ENCODE results near the gene NDUFS7. TPM values are rescaled to one million over a fixed set of nuclear protein-coding genes. Genes with fewer than 3 reads are reported as not detected.
A peak's percentile ranks its signal among the peaks of the same experiment; 100 is the strongest.

Gene NDUFS7
- total RNA-seq, 1 experiment from 2014 or later, result 99.1 TPM

DNA sequence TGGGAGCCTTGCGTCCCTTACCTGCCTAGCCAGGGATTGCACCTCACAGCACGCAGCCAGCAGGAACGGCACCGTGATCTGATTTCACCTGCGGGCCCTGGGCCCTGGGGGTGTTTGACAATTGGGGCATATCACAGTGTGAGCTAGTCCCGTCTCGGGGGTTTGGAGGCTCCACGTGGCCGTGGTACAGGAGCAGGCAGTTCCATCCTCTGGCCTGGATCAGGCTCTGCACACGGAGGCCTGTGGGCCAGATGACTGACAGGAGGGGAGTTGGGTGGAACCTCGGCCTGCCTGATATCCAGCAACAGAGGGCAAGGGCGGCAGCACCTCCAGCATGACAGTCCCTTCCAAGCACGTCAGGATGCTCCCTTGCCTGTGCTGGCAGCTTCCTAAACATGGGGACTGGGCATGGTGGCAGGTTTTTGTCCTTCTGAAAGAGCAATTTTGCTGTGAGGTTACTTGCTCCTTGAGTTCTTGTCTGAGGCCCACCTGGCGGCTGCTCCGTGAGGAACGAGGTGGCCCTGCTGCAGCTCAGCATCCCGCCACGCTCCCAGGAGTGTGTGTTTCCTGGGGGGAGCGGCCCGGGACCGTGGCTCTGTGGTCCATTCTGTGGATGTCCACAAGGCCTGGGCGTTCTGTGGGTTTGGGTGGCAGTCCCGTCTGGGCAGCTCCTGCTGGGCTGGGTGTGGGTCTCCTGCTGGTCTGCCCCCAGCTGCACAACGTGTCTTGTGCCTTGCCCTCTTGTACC lies 48.2 kb downstream of the NDUFS7 start:
- DNase-seq (ENCODE audit: low read depth), result no peak

DNA sequence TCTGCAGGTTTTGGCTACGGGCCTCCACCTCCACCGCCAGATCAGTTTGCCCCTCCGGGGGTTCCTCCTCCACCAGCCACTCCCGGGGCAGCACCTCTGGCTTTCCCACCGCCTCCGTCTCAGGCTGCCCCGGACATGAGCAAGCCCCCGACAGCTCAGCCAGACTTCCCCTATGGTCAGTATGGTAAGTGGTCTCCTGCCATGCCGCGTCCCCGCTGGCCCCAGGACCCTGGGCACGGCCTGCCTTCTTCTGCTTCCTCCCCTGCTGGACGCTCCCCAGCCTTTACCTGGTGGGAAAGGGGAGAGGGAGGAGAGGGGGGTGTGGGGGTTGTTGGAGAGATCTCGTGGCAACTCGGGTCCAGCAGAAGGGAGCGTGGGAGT lies 48.8 kb downstream of the NDUFS7 start:
- no peak for DNase-seq (ENCODE audit: low read depth)

DNA sequence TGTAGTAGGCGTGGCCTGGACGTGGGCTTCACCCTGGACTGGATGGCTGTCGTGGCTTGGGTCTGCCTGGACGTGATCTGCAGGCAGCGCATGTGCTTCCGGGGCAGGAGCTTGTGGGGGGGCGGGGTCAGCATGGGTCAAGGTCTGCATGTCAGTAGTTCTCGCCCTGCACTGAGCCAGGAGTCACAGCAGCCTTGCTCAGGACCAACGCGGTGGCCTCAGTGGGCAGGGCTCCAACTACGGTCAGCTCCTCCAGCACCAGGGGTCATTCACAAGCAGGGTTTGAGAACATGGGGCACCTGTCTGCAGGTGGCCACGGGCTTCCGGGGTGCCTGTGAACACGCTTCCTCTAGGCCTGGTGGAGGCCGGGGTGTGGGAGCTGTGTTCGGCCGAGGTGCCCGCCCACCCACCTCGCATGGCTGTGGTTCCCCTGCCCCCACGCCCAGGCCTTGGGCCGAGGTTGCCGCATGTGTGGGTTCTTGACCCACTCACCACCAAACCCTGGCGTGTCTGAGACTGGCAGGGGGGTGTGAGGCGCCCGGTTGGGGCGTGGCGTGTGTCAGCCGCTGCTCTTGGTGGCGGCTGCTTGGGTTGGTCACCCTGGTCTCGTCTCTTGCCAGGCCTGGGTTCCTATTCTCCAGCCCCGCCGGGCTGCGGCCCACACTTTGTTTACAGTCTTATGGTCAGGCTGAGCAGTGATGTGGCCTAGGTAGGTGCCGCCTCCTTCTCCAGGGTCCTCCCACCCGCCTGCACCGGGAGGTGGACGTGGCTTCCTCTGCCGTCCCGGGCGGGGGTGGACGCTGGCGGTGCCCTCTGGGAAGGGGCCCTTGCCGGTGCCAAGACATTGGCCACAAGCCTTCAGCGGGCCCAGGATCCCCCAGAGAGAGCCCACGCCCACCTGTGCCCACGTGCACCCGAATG lies 49.7 kb downstream of the NDUFS7 start:
- no peak for DNase-seq (ENCODE audit: low read depth)

DNA sequence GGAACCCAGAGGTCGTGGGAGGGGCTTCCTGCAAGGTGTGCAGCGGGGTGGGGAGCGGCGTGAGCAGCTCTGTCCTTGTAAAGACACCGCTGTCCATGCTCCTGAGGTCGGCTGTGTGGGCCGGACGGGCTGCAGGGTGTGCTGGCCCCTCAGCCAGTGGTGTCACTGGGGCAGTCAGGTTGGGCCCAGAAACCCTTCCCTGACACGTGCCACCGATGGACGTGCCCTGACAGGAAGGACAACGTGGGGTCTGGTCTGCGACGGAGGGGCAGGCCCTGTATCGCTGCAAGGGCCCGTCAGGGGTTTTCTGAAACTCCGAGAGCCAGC lies 50.3 kb downstream of the NDUFS7 start:
- no peak for DNase-seq (ENCODE audit: low read depth)

DNA sequence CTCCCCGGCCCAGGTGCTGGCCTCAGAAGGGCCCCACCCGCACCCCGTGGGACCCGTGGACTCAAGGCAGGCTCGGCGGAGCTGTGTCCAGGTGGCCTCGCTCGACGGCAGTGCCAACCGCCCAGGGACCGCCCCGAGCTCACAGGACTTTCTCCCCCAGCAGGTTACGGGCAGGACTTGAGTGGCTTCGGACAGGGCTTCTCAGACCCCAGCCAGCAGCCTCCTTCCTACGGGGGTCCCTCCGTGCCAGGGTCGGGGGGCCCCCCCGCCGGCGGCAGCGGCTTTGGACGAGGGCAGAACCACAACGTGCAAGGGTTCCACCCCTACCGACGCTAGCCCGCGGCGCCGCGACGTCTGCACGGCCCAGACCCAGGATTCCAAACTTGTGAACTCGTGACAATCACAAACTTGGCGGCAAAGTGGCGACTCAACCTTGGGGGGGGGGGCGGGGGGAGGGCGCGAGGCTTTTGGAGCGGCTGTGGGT lies 50.9 kb downstream of the NDUFS7 start:
- DNase-seq (ENCODE audit: low read depth), result no peak

DNA sequence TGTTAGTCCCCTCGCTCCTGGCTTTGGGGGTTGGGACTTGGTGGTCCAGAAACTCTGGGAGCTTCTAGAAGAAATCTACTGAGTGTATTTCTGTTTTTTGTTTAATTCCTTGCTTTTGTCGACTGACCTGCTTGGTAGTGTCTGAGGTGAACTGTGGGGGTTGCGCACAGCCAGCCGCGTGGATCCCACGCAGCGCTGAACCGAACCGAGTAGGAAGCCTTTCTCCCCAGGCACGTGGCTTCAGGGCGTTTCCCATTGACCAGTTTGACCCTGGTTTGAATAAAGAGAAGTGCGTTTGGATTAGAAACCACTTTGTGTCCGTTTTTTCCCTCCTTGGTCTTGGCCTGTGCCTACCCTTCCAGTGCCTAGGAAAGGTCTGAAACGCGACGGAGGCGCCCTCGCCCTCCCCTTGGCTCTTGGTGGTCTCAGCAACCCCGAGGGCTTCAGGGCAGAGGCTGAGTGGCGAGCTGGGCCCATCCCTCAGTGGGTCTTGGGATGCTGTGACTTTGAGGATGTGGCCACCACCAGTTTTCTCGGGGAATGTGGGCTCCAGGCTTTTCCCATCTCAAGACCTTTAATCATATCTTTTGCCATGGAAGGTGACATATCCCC lies 51.8 kb downstream of the NDUFS7 start:
- no peak for DNase-seq (ENCODE audit: low read depth)

DNA sequence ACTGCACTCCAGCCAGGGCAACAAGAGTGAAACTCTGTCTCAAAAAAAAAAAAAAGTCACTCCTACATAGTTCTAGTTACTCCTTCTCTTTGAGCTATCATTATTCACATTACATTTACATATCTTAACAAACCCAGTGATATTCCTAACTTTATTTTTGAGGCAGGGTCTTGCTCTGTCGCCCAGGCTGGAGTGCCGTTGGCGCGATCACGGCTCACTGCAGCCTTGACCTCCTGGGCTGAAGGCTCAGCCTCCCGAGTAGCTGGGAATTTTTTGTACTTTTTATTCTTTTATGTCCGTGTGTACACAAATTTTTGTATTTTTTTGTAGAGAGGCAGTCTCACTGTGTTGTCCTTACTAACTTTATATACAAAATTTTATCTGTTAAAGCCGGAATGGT lies 53.9 kb downstream of the NDUFS7 start:
- no peak for DNase-seq (ENCODE audit: low read depth)

DNA sequence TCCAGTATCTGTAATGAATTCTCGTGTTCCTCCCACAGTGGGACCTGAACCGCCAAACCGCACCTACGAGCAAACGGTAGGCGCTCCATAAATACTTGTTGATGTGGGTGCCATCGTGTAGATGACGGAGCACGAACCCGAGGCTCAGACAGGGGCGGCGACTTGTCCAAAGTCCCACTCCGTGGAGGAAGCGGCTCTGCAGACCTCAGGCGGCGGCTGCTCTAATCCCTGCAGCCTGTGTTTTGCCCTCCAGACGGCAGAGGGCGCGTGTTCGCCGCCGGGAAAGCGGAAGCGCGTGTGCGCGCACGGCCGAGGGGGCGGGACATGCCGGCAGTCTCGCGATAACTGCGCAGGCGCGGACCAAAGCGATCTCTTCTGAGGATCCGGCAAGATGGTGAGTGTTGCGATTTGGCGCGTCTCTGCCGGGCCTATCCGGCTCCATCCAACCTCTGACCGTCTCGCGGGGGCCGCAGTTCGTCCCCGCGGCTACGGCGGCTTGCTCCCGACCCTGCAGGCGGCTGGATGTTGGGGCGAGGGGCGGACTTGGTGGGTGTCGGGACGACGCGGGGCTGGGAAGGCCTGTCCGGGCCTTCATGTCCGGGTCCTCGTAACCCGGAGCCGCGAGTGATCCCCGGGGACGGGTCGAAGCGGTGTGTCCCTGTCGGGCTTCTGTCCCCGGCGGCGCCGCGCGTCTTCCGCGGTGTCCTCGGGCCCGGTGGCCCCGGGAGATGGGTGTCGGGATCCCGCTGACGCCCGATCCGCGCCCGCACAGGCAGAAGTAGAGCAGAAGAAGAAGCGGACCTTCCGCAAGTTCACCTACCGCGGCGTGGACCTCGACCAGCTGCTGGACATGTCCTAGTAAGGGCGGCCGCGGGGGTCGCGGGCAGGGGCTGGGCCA lies 54.6 kb downstream of the NDUFS7 start, which contains the start of gene RPS15:
Gene RPS15, plus strand, starts transcription at position 362 of the 898 bp plus-strand sequence. Its CDS starts 30 bp downstream, at position 392.
- DNase-seq (ENCODE audit: low read depth), result peak; percentile 88

DNA sequence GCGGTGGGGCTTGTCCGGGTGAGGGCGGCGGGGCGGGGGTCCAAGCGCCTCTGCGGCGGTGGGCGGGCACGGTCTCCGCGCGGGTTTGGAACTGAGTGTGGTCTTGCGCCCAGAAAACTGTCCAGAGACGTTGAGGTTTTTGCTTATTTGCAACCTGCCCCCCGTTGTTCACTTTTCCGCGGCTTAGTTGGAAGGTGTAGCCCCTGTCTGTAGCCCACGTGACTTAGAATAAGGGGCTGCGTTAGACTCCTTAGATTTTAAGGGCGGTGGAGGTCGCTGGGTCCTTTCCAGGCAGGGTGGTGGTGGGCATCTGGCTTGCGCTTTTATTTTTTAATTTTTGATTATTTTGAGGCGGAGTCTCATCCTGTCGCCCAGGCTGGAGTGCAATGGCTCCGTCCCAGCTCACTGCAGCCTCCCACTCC lies 55.2 kb downstream of the NDUFS7 start:
- no peak for DNase-seq (ENCODE audit: low read depth)

DNA sequence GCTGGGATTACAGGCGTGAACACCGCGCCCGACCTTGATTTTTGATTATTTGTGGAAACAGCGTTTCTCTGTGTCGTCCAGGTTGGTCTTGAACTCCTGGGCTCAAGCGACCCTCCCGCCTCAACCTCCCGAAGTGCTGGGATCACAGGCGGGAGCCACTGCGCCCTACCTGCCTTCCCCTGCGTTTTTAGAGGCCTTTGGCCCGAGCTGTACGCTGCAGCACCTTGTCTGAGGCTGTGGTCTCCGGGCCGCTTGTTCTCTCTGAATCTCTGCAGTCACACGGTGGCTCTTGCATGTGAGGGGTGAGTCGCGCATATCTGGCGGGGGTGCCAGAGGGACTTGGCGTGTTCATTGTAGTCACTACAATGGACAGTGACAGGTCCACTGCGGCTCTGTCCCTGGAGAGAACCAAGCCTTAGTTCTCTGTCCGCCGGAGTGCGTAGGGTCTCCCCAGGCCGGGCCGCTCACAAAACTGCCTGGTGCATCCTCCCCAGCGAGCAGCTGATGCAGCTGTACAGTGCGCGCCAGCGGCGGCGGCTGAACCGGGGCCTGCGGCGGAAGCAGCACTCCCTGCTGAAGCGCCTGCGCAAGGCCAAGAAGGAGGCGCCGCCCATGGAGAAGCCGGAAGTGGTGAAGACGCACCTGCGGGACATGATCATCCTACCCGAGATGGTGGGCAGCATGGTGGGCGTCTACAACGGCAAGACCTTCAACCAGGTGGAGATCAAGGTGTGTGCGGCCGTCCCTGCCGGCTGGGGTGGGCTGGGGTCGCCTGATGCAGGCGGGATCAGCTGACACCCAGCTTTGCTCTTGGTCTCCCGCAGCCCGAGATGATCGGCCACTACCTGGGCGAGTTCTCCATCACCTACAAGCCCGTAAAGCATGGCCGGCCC lies 56.1 kb downstream of the NDUFS7 start:
- DNase-seq (ENCODE audit: low read depth), result peak; percentile 28

DNA sequence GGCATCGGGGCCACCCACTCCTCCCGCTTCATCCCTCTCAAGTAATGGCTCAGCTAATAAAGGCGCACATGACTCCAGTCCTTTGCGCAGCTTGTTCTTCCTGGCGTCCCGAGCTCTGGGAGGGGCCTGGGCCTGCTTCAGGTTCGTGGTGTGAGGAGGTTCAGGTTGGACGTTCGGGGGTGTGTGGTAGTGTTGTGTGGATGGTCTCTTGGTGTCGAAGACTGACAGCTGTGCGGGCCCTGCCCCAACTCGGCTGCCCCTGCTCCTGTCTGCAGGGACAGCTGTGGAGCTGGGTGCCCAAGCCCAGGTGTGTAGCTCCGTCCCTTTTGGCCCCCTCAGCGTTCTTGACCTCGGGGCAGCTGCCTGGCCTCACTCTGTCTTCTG lies 56.7 kb downstream of the NDUFS7 start:
- DNase-seq (ENCODE audit: low read depth), result no peak

DNA sequence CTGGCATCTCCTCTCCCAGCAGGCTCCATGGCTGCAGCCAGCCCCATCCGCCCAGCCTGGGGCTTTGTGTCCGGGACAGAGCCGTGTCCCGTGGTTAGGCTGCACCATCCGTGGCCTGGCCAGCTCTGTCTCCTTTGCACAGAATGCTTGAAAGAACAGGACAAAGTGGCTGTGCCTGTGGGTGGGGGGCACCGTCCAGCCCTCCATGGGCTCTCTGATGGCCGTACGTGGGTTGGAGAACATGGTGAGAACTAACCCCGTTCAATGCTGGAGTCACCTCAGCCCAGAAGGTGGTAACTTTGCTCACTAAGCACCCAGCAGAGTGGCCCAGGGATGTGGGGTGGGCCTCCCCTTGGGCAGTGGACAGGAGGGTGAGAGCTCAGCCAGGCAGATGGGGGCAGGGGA lies 57.3 kb downstream of the NDUFS7 start:
- no peak for DNase-seq (ENCODE audit: low read depth)

DNA sequence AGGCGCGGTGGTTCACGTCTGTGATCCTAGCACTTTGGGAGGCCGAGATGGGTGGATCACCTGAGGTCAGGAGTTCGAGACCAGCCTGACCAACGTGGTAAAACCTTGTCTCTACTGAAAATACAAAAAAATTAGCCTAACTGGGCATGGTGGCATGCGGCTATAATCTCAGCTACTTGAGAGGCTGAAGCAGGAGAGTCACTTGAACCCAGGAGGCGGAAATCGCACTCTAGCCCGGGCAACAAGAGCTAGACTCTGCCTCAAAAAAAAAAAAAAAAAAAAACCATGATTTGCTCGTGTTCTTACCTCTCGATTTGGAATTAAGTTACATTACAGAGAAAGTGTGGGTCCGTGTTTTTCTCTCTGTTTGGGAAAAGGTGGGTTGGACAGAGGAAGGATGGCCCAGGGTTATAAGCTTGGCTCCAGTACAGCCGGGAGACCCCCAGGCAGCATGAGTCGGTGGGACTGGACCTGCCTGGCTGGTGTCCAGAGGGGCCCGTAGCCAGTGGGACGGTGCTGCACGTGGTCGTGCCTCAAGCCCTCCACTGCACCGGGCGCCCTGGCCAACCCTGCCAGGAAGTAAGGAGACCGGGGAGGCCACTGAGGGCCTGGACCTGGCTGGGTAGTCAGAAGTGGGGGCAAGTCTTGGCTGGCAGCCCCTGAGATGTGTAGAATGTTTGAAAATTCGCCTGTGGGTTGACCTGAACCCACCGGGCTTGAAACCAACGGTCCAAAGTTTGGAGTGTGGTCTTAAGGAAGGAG lies 58.2 kb downstream of the NDUFS7 start:
- DNase-seq (ENCODE audit: low read depth), result no peak

Other genes starting within 250 kb of the NDUFS7 start
- gene SBNO2, start 209.6 kb upstream of the NDUFS7 start, total RNA-seq (2014; rRNA removed; shearing (Covaris generic)), result 12.1 and 16.3 TPM in 2 replicates
- gene STK11, start 178.1 kb upstream of the NDUFS7 start, total RNA-seq (2014; rRNA removed; shearing (Covaris generic)), result 19.8 and 34.9 TPM in 2 replicates
- 0.48 and 0.88 TPM in 2 replicates for gene CBARP, start 145.9 kb upstream of the NDUFS7 start, total RNA-seq (2014; rRNA removed; shearing (Covaris generic))
- gene ATP5F1D, start 142.2 kb upstream of the NDUFS7 start, total RNA-seq (2014; rRNA removed; shearing (Covaris generic)), result 41.8 and 78.0 TPM in 2 replicates
- gene MIDN, start 135.3 kb upstream of the NDUFS7 start, total RNA-seq (2014; rRNA removed; shearing (Covaris generic)), result 3.2 and 4.1 TPM in 2 replicates
- gene CIRBP, start 114.6 kb upstream of the NDUFS7 start, total RNA-seq (2014; rRNA removed; shearing (Covaris generic)), result 44.2 and 66.8 TPM in 2 replicates
- gene FAM174C, start 108.4 kb upstream of the NDUFS7 start, total RNA-seq (2014; rRNA removed; shearing (Covaris generic)), result 57.6 and 92.0 TPM in 2 replicates
- not detected in 2 replicates for gene EFNA2, start 98.0 kb upstream of the NDUFS7 start, total RNA-seq (2014; rRNA removed; shearing (Covaris generic))
- 15.3 and 24.9 TPM in 2 replicates for gene GAMT, start 17.6 kb downstream of the NDUFS7 start, total RNA-seq (2014; rRNA removed; shearing (Covaris generic))
- 43.9 and 88.3 TPM in 2 replicates for gene DAZAP1, start 23.7 kb downstream of the NDUFS7 start, total RNA-seq (2014; rRNA removed; shearing (Covaris generic))
- gene RPS15, start 54.5 kb downstream of the NDUFS7 start, total RNA-seq (2014; rRNA removed; shearing (Covaris generic)), result 1,276 and 1,680 TPM in 2 replicates
- not detected in 2 replicates for gene APC2, start 66.2 kb downstream of the NDUFS7 start, total RNA-seq (2014; rRNA removed; shearing (Covaris generic))
- 25.2 and 27.1 TPM in 2 replicates for gene C19orf25, start 95.3 kb downstream of the NDUFS7 start, total RNA-seq (2014; rRNA removed; shearing (Covaris generic))
- gene PCSK4, start 106.4 kb downstream of the NDUFS7 start, total RNA-seq (2014; rRNA removed; shearing (Covaris generic)), result 0.39 and 5.5 TPM in 2 replicates
- gene REEP6, start 107.3 kb downstream of the NDUFS7 start, total RNA-seq (2014; rRNA removed; shearing (Covaris generic)), result 3.3 and 4.2 TPM in 2 replicates
- gene ADAMTSL5, start 129.1 kb downstream of the NDUFS7 start, total RNA-seq (2014; rRNA removed; shearing (Covaris generic)), result 1.6 and 3.8 TPM in 2 replicates
- not detected in 2 replicates for gene PLK5, start 140.2 kb downstream of the NDUFS7 start, total RNA-seq (2014; rRNA removed; shearing (Covaris generic))
- 8.4 and 18.9 TPM in 2 replicates for gene MEX3D, start 184.4 kb downstream of the NDUFS7 start, total RNA-seq (2014; rRNA removed; shearing (Covaris generic))
- 55.2 and 63.2 TPM in 2 replicates for gene MBD3, start 209.0 kb downstream of the NDUFS7 start, total RNA-seq (2014; rRNA removed; shearing (Covaris generic))
- 124 and 144 TPM in 2 replicates for gene UQCR11, start 221.6 kb downstream of the NDUFS7 start, total RNA-seq (2014; rRNA removed; shearing (Covaris generic))